ENCODE measurements around the gene UQCC5.
A peak's percentile ranks its signal among the peaks of the same experiment; 100 is the strongest.
"Not testable (repeated sequence)": the region's sequence is repeated elsewhere in the genome, so short reads cannot be mapped to it uniquely, and the experiment has no call there.

UQCC5 gene

GRCh38 chr3:52523386-52524257 is 12.8 kb upstream of the UQCC5 start:
- no peak for DNase-seq (ENCODE audit: low spot score)

DNA sequence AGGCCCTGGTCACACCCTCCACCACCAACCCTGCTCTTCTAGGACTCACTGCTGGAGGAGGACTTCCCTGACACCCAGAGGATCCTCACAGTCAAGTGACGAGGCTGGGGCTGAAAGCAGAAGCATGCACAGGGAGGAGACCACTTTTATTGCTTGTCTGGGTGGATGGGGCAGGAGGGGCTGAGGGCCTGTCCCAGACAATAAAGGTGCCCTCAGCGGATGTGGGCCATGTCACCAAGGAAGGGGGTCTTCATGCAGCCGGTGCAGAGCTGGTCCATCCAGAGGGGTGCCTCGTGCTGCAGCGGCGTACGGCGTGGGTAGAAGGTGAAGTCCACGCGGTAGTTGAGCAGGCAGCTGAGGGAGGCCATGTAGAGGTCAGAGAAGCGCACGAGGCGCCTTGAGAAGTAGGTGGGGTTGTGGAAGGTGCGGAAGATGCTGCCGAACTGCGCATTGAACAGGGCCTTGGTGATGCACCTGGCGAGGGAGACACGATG is 12.1 kb upstream of the UQCC5 start:
- DNase-seq (ENCODE audit: low spot score): no peak

DNA sequence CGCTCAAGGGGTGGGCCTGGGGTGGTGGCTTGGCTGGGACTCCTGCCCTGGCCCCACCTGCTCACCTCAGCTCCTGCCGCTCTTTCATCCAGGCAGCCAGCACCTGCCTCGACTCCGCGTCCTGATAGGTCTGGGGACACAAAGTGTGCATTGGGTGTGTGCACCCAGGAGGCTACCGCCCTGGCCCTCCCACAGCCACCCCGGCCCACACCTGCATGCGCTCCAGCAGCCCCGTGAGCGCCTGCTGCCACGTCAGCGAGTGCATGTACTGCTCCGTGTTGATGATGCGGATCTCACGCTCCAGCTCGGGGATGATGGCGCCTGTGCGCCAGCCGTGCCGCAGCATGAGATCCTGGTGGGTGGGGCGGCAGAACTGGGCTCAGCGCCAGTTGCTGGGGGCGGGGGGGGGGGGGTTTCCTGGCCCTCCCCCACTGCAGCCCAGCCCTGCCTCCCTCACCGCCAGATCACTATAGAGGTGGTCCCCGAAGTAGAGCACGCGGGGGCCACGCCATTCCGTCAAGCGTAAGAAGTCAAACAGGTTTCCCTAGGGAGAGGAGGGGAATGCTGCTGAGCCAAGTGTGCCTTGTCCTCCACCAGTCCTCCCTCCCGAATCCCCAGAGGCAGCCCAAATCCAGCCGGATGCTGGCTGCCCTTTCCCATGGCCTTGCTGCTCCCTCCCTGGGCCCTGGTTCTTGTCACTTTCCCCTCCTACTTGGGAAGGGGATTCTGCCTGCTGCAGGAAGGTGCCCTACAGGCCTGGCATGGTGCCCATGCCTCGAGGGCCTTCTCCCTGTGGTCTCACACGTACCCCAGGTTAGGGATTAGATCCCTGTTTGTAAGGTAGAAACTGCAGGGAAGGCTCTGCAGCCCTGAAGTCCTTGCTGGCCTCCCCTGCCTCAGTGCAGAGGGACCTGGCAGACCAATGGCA is 11.4 kb upstream of the UQCC5 start:
- no peak for DNase-seq (ENCODE audit: low spot score)

- DNase-seq (ENCODE audit: low spot score): no peak
Observed at GRCh38 chr3:52525680-52526561, 10.5 kb upstream of the UQCC5 start.

- not testable (repeated sequence) for DNase-seq (ENCODE audit: low spot score)
Observed at GRCh38 chr3:52526671-52527038, 9.8 kb upstream of the UQCC5 start.

DNA sequence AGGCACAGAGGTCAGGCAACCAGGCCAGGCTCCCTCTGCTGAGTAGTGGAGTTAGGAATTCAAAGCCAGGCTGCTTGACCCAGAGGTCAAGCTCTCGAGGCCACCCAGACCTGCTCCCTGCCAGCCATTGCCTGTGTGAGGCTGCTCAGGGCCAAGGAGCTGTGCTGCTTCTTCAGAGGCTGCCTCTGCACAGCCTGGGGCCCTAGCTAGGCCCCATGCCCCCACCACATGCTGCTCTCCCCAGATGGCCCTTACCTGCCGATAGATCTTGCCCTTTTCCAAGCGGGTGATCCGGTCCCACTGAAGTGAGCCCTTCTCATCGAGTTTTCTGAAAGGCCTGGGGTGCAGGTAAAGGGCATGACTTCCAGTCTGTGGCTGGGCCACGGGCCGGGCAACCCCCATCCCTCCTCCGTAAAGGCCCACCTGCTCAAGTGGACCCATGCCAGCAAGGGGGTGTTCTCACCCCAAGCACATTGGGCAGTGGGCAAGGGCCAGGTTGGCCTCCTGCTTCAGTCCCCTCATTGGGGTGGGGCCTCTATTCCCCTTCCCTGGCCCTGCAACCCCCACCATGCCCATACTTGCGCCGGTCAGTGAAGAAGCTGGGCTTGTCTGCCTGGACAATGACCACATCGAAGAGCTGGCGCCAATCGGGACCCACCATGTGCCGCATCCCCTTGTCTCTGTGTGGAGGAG is 9.2 kb upstream of the UQCC5 start:
- DNase-seq (ENCODE audit: low spot score): no peak

DNA sequence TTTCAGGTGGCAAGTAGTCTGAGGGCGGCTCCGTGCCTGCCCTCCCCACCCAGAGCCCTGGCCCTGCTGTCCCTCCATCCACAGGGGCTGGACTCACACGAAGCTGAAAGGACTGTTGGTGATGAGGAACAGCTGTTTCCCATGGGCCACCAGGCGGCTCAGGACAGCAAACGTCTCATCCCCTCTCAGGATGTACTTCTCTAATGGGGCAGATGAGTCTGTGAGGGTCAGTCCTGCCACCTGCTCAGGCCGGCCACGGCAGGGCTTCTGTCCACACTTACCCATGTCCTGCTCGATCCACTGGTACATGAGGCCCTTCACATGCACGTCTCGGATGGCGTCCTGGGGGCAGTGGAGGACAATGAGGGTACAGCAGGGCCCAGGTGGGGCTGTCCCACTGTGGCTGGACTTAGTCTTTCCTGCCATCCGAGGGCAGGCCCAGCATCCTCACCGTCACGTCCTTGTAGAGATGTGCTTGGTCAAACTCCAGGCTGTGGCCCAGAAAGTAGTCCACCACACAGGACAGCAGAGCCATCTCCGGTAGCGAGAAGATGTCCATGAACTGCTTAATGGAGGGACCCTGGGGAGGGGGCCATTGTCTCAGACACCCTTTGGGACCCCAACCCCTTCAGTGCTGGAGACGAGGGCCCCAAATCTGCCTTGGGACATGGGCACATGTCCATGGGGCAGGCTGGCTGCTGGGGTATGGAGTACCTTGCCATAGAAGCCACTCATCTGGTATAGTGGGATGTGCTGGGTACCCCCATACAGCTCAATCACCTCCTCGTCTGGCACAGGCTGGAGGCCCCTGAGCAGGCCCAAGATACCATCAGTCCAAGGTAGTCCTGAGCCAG is 8.4 kb upstream of the UQCC5 start:
- no peak for DNase-seq (ENCODE audit: low spot score)

- no peak for DNase-seq (ENCODE audit: low spot score)
Observed at GRCh38 chr3:52528586-52529375, 7.6 kb upstream of the UQCC5 start.

- no peak for DNase-seq (ENCODE audit: low spot score)
Observed at GRCh38 chr3:52529376-52530333, 6.8 kb upstream of the UQCC5 start.

GRCh38 chr3:52530918-52531826 is 5.2 kb upstream of the UQCC5 start:
- no peak for DNase-seq (ENCODE audit: low spot score)

DNA sequence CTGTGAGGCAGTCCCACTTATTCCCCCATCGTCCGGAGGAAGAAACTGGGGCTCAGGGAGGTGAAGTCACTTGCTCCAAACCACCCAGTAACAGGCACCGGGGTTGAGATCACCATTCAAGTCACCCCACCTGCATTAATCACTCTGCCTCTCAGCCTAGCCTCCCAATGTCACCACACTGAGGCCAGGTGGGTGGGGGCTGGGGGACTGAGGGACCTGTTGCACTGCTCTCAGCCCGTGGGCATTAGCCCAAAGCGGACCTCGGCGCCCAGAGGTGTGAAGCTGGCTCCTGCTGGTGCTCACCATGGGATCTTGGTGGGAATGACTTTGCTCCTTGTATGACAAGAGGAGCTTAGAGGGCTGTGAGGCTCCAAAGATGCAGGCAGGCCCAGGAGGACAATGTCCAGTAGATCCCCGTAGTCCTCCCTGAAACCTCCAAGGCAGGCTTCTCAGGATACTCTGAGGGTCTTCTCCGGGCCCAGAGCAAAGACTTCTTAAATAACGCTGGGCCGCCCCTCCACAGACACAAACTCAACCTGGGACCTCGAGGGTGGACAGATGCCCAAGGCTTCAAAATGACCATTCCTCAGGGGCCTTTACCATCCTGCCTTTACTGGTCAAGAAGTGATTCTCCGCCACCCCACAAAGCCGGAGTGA is 4.4 kb upstream of the UQCC5 start:
- no peak for DNase-seq (ENCODE audit: low spot score)

DNA sequence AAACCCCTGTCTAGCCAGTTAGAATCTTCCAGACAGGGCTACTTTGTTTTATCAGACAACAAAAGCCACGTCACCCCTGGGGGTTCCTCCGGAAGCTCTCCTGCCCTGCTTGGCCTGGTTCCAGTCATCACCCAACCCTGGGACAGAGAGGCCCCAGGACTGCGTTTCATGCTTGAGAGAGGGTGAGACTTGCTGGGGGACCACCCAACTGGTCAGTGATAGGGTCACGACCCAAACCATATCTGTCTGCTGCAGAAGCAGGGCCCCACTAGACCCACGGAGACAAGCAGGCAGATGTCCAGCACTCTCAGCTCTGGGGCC is 3.9 kb upstream of the UQCC5 start:
- peak; percentile 31 for DNase-seq (ENCODE audit: low spot score)

GRCh38 chr3:52532838-52533622 is 3.4 kb upstream of the UQCC5 start:
- no peak for DNase-seq (ENCODE audit: low spot score)

DNA sequence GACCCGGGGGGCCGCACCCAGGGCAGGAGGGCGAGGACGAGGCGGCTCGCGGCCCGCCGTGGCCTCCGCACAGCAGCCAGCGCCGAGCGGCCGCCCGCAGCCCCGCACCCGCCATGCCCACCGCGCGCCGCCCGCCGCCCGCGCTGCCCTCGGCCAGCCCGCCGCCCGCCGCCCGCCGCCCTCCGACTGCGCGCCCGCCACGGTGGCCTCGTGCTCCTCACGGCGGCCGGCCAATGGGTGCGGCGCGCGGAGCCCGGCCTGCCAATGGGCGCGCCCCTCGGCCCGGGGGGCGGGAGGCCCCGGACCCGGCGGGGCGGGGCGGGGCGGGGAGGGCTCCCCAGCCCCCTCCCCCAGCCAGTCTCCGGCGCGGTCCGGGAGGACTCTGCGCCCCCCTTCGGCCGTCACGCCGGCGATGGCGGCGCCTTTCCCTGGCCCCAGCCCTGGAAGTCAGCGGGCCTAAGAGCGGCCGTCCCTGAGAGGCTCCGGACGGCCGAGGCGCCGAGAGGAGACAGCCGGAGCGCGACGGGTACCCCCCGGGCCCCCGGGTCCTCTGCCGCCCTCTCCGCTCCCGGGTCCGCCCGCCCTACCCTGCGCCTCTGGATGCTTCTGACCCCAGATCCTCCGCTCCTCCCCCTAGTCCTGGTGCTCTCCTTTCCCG is 2.7 kb upstream of the UQCC5 start, which contains the start of gene NT5DC2:
TSS of gene NT5DC2 (minus strand) at position 235 of the 658 bp plus-strand sequence. CDS start at position 115, 120 bp downstream.
- DNase-seq (ENCODE audit: low spot score): peak; percentile 60

All from hematopoietic multipotent progenitor cell treated with erythropoietin and hydrocortisone succinate and interleukin-3 and kit ligand, for 15 days (in vitro differentiated cells).